ENCODE data around the gene ESR1.

Gene ESR1

DNA sequence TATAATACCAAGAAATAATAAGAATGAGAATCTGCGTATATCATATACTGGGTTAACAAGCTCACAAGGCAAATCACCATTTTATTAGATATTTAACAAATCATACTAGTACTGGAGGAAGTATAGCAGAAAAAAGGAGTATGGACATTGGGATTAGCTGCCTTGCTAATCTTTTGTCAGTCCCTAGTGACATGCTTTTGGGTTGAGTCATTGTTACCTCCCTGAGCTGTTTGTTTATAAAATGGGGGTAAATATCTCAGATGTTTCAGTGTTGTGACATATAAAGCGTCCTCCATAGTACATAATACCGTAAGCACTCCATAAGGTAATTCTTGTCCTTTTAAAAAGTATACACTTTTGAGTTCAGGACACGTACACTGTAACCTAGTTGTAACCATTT, 107.0 kb downstream of the ESR1 start:
- Histone ChIP-seq H3K36me3 (no peaks in the 10 kb centered on the region), H3K4me1 (ENCODE audit: control insufficient read depth in 1 of 2, insufficient read depth in 1 of 2, low read depth in 1 of 2, low read length in 1 of 2) (no peaks in the 10 kb centered on the region), H3K27ac (no peak overlapping the region), H3K27me3 (no peaks in the 10 kb centered on the region), H3K4me3 (ENCODE audit: low read depth in 1 of 2, low read length in 1 of 2) (no peak overlapping the region), H3K9me3 (no peaks in the 10 kb centered on the region)
- TF ChIP-seq, protein P1, sequence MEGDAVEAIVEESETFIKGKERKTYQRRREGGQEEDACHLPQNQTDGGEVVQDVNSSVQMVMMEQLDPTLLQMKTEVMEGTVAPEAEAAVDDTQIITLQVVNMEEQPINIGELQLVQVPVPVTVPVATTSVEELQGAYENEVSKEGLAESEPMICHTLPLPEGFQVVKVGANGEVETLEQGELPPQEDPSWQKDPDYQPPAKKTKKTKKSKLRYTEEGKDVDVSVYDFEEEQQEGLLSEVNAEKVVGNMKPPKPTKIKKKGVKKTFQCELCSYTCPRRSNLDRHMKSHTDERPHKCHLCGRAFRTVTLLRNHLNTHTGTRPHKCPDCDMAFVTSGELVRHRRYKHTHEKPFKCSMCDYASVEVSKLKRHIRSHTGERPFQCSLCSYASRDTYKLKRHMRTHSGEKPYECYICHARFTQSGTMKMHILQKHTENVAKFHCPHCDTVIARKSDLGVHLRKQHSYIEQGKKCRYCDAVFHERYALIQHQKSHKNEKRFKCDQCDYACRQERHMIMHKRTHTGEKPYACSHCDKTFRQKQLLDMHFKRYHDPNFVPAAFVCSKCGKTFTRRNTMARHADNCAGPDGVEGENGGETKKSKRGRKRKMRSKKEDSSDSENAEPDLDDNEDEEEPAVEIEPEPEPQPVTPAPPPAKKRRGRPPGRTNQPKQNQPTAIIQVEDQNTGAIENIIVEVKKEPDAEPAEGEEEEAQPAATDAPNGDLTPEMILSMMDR (IDR thresholded peaks at IDR 0.05) = no peak

DNA sequence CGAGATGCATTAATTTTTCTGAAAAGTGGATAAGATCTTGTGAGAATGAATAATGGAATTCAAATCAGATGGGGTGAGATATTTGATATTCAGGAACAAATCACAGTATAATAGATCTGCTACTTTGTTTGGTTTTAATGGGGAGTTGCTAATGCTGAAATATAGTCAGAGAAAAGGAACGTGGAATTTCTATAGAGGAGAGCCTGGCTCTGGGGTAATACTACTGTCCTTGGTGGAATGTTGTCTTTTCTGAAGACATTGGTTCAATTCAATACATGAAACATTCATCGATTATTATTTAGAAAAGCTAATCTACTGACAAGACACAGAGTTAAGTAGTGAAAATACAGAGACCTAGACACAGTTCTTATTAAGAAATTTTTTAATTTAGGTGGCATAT, 108.6 kb downstream of the ESR1 start:
- Histone ChIP-seq H3K36me3 (no peaks in the 10 kb centered on the region), H3K27me3 (no peaks in the 10 kb centered on the region), H3K4me1 (ENCODE audit: control insufficient read depth in 1 of 2, insufficient read depth in 1 of 2, low read depth in 1 of 2, low read length in 1 of 2) (no peaks in the 10 kb centered on the region), H3K4me3 (ENCODE audit: low read depth in 1 of 2, low read length in 1 of 2) (no peak overlapping the region), H3K27ac (no peak overlapping the region), H3K9me3 (no peaks in the 10 kb centered on the region)
- TF ChIP-seq, protein P1 (IDR thresholded peaks at IDR 0.05) = no peak

DNA sequence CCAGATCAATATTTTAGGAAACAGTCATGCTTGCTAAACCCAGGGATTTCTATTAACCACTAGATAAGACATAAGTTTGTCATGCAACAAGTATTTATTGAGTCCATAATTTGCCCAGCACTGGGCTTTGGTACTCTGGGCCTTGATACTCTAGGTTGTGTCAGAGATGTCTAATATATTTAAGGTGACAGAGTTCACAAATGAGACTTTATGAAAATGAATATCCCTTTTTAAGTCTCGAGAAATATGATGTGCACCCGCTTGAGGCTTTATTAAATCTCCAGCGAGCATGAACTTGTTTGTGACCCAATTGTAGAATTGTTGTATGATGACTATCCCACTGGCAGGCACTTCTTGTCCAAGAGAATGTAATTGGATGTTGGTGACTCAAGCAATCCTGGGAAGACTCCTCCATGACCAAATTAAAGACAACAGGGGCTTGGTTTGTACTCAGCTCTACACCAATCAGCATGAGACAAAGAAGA, 109.2 kb downstream of the ESR1 start:
- Histone ChIP-seq H3K36me3 (no peaks in the 10 kb centered on the region), H3K27me3 (no peaks in the 10 kb centered on the region), H3K4me1 (ENCODE audit: control insufficient read depth in 1 of 2, insufficient read depth in 1 of 2, low read depth in 1 of 2, low read length in 1 of 2) (no peaks in the 10 kb centered on the region), H3K9me3 (no peaks in the 10 kb centered on the region), H3K27ac (no peak overlapping the region), H3K4me3 (ENCODE audit: low read depth in 1 of 2, low read length in 1 of 2) (no peak overlapping the region)
- TF ChIP-seq, protein P1 (IDR thresholded peaks at IDR 0.05) = no peak

DNA sequence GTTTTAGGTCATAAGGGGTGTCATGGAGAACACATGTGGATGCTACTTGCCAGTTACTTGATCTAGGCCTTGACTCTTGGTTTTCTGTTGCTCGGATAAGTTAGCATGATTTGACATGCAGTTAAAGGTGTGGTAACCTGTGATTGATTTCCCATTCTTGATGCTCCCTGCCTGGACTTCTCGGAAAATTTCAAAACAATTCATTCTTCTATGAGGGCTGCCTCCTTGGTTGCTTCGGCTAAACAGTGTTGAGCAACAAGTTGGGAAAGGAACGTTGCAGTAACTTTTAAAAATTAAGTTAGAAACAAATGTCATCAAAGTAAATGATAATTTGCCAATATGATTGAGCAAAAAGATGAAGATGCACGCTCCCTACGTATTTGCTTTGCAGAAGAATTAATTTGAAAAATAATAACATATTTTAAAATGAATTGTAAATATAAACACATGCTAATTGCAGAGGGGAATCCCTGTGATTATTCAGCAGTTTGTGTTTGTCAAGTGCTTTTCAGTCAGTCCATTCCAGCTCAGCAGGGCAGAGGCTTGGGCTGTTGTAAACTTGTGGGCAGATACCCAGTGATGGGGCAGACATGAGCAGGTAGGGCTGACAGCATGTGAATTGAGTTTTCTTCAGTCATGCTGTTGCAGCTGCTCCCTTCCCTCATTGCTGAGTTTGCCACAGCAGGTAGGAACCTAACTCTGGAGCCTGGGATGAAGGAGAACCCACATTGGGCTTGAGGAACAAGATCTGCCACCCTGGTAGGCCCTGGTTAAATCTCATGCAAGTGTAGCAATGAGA, 110.2 kb downstream of the ESR1 start:
- Histone ChIP-seq H3K27ac (no peak overlapping the region), H3K36me3 (no peaks in the 10 kb centered on the region), H3K9me3 (no peaks in the 10 kb centered on the region), H3K4me3 (ENCODE audit: low read depth in 1 of 2, low read length in 1 of 2) (no peak overlapping the region), H3K27me3 (no peaks in the 10 kb centered on the region), H3K4me1 (ENCODE audit: control insufficient read depth in 1 of 2, insufficient read depth in 1 of 2, low read depth in 1 of 2, low read length in 1 of 2) (no peaks in the 10 kb centered on the region)
- TF ChIP-seq, protein P1 (IDR thresholded peaks at IDR 0.05) = no peak

DNA sequence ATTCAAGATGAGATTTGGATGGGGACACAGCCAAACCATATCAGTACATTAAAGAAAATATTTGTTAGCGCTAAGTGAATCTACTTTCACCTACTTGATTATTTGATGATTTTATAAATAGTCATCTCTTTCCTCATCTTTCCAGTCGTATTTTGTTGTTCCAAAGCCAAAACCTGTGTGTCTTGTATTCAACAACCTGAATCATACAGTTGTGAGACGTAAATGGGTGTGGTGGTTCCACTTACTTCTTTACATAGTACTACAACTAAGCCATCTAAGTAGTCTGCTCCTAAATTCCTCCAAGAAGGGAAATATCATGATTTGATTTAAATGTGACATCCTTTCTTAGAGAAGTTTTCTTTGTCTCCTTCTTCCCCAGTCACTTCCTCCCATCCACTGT, 132.8 kb downstream of the ESR1 start:
- TF ChIP-seq, protein P1 (IDR thresholded peaks at IDR 0.05) = no peak
- Histone ChIP-seq H3K27ac (no peak overlapping the region), H3K36me3 (no peaks in the 10 kb centered on the region), H3K9me3 (no peaks in the 10 kb centered on the region), H3K4me1 (ENCODE audit: control insufficient read depth in 1 of 2, insufficient read depth in 1 of 2, low read depth in 1 of 2, low read length in 1 of 2) (no peaks in the 10 kb centered on the region), H3K4me3 (ENCODE audit: low read depth in 1 of 2, low read length in 1 of 2) (no peak overlapping the region), H3K27me3 (no peaks in the 10 kb centered on the region)
